ENCODE results near the gene USH1C.

The USH1C gene

DNA sequence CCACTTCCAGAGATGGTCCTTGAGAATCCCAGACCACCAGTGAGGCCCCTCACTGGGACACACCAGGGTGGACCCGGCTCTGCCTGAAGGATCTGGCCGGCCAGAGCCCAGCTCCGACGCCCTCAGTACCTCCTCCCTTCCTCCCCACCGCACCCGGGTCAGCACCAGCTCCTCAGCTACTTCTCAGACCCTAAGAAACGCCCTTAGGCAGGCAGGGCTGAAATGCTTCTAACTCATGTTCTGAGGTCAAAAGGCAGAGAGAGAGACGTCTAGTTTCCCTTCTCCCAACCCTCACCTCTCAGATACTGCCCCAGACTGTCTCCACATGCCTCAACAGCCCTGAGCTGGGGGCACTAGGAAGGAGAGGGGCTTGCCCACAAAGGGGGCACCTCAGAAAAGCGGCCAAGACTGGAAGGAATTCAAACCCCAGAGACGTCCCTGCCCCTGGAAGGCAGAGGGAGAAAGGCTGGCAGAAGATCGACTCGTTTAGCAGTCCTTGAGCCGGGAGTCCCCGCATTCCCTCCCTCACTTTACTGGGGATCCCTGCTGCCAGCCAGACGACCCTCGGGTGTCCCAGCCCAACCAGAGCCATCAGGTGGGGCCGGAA, 539 bp downstream of the USH1C start:
- DNase-seq = no peak

DNA sequence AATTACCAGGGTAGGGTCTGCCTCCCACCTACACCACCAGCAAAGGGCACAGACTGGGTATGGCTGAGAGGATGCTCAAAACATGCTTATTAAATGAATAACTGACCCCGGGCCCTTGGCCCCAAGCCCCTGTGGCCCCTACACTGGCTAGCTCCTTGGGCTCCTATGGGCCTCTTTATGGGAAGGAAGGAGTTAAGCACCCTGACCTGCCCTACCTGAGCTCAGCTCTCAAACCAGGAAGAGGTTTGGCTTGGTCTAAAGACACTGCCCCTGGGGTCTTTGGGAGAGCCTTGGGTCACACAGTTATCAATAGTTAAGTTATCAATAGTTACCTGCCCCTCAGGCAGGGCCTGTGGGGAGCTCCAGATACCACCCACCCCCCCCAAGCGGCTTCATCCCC, 1.2 kb downstream of the USH1C start:
- DNase-seq = no peak

DNA sequence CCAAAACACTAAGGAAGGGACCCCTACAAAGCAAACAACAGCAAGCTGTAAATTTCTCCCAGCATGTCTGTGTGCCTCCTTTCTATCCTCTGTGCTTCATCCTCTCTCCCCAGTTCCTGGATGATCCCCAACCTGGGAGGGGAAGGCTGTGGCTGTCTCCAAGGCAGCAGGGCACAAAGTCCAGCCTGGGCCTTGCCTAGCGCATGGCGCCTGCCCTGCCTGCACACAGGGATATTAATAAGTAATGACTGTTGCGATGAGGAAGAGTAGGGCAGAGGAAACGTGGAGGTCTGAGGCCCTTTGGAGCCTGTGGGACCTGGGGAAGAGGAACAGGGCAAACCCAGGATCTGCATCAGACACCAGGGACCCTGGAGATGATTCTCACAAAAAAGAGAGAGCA, 2.0 kb downstream of the USH1C start:
- DNase-seq = no peak

DNA sequence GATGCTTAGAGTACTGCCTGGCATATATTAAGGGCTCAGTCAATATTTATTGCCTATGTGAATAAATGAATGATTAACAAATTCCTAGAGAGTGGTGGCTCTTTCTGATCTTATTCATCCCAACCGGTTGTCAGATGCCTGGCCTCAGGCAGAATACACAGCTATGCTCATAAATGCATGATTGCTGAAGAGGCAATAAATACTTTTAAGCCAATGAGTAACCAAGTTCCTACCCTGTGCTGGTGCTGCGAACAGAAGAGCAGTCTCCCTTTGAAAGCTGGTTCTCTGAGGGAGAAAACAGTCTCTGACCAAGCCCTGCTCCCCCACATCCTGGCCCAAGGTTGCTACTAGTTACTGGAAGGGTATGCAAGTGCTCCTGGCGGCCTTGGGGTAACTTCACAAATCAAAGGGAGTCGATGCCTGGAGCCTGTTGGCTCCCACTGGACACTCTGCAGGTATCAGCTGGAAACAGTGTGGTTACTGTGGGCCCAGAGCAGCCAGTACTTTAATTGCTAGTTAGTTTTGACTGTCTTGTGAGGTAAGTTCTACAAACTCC, 2.8 kb downstream of the USH1C start:
- DNase-seq = no peak

DNA sequence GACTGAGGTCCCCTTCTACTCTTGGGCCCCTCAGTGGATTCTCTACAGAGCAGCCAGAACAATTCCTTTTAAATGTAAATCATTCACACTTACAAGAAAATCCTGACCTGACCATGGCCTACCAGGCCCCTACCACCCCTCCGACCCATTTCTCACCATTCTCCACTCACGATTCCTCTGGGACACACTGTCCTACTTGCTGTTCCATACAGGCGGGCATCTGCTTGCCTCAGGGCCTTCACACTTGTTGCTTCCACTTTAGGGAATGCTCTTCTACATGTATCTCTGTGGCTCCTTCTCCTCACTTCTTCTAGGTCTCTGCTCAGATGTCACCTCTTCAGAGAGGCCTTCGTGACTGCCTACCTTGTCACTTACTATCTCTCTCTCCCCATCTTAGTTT, 3.4 kb downstream of the USH1C start:
- no peak for DNase-seq

DNA sequence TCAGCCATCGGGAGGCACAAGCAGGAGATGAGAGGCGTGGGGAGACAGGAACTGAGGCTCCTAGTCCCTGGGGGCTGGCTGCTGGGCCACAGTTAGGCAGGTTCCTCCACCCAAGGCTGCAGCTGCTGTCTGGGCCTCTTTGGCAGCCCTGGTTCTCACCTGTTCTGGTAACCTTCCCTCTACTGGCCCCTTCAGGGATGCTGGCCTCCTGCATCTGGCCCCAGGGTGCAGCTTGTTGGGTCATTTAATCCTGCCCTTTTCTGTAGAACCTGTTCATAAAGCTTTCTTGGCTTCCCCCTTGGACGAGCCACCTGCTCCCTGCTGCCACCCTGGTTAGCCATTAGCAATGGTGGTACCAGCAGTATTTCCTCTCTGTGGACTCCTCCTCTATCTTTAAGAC, 5.5 kb downstream of the USH1C start:
- DNase-seq = no peak

DNA sequence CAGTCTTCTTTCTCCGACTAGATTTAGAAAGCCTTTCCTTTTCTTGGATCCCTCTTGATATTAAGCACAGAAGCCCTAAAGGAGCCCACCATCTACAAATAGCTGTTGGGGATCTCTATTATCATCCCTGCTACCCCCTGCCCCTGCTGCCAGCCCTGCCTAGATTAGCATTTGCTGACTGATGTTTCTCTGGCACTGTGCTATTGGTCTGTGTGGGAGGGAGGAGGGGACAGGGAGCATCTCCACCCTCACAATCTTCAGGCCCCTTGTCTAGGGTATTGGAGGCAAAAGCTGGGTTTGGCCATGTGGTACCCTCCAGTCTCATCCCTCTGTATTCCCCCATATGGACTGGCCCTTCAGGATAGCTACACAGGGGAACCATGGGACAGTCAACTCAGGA, 6.2 kb downstream of the USH1C start:
- DNase-seq = no peak

DNA sequence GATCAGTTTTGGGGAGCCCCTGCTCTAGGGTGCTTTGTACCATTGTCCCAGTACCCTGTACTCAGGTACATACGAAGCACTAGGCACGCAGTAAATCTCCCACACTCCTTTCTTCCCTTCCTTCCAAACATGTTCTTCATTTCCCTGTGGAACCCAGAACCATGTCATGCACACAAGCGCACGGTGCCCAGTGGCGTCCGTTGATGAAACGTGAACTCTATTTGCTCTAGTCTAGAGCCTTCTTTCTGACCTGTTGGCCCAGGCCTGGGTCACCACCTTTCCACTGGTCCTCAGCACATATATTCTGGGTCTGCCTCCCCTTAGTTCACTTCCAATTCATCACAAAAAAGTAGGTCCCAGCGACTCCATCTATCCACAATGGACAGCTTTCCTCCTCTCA, 7.0 kb downstream of the USH1C start:
- no peak for DNase-seq

DNA sequence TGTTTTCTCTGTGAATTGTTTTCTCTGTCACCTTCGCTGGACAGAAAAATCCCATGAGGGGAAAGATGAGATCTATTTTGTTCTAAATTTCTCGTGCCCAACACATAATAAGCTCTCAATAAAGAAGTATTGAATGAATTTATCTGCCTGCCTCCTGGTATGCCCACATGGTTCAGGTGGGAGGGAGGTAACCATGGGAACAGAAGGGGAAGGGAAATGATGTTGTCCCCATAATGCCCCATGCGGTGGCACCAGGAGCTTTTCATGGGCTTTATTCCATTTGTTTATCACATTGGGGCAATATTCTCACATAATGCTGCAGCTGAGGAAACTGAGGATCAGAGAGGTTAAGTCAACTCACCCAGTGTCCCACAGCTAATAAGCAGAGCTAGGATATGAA, 8.7 kb downstream of the USH1C start:
- DNase-seq = no peak

DNA sequence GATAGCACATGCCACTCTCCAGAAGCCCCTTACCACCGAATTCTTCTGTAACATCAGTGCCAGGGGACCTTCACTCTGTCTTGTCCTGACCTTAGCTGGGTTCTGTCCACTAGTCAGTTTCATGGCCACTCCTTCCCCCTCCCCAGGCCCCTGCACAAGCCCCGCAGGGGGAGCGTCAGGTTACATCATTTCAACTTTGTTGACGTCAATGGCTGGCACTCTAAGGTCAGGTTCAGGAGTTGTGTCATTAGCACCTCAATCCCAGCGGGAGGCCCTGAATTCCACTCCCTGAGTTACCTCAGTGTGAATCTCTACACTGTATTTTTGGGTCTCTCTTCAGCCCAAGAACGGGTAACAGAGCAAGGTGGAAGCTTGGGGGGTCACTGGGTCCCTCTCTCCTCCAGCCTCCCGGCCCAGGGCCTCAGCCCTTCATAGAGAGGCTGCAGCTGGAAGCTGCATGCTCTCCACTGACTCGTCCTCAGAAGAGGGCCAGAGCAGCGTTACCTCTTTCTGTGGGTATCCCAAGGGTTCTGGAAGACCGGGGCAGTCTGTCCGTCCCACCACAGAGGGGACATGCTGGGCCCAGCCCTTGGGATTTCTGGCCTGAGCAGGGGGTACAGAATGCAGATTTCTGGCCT, 10.3 kb downstream of the USH1C start:
- DNase-seq = no peak

DNA sequence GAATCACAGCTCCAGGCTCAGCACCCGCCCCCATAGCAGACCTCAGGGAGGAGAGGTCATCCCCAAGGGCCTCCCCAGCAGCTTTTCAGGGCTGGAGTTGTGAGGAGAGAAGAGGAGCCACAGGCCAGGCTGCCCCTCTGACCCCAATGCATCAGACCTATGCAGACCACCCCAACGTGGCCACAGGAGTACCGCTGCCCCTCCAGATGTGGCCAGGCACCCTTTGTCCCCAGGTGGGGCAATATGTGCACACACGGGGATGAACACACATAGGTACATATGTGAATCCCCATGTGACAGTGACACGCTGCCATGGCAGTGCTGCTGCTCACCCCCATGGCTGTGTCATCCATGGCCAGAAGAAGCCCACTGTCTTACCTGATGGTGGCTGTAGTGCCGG, 10.9 kb downstream of the USH1C start:
- DNase-seq = no peak

DNA sequence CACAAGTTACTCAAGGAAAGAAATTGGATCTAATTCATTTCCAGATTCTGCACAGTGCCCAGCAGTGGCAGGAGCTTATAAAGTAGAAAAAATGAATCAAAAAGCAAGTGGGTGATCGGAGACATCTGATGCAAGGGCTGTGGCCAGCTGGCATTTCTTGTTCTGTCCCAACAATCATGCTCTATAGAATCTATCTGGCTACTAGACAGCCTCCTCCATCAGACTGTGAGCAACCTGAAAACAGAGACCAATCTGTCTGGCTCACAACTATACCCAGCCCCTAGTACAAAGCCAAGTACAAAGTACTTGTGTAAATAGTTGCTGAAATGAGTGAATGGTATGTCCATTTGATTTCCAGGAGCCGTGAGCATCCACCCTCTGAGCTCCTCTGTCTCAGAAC, 11.4 kb downstream of the USH1C start:
- DNase-seq = no peak

DNA sequence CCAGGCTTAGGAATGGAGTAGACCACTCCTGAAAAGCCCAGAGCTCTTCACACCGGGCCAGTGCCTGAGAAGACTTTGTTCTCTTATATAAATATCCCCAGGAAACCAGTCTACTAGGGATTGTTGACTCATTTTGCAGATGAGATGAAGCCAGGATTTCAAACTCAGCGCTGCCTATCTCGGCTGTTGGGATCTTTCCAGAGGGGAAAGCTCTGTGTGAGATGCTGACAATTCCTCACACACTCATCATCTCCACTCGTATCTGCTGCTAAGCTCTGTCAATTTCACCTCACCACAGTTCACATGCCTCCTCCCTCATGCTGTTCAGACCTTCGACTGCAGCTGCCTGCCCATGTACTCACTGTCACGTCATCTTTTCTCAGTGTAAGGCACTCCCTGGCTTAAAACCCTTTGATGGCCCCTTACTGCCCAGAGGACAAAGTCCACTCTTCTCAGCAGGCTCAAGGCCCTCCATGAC, 12.5 kb downstream of the USH1C start:
- no peak for DNase-seq

DNA sequence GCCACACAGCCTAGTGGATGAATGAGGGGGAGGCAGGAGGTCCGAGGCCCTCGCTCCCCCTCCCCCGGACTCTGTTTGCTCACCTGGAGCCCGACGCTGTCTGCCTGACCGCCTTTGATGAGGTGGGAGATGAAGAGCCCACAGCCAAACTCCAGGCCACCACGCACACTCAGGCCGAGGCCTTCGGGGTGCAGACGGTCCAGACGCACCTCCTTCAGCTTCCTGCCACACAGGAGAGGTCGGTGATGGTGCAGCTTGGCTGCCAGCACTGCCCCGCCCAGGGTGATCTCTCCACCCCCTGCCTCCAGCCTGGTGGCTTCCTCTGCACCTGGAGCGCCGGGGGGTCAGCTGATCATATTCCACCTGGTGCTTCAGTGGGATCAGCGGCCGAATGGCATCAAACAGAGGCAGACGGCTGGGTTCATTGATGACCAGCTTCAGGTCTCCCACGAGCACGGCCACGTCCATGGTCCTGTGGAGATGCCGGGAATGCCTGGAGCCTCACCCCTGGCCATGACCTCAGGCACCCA, 13.1 kb downstream of the USH1C start:
- no peak for DNase-seq

DNA sequence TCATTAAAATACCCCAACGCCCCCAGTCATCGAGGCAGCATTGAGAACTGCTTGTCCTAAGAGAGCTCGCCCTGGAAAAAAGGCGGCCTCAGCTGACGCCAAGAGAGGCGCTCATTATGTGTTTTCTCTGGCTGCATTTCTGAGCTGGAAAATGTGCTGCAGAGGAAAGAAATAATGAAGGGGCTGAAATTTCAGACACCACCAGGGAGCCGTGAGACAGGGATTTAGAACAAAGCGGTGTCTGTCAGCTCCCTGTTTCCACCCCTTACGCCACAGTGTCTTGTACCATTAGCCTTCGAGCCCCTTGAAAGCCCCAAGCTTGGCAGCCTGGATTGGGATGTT, 14.4 kb downstream of the USH1C start:
- no peak for DNase-seq

DNA sequence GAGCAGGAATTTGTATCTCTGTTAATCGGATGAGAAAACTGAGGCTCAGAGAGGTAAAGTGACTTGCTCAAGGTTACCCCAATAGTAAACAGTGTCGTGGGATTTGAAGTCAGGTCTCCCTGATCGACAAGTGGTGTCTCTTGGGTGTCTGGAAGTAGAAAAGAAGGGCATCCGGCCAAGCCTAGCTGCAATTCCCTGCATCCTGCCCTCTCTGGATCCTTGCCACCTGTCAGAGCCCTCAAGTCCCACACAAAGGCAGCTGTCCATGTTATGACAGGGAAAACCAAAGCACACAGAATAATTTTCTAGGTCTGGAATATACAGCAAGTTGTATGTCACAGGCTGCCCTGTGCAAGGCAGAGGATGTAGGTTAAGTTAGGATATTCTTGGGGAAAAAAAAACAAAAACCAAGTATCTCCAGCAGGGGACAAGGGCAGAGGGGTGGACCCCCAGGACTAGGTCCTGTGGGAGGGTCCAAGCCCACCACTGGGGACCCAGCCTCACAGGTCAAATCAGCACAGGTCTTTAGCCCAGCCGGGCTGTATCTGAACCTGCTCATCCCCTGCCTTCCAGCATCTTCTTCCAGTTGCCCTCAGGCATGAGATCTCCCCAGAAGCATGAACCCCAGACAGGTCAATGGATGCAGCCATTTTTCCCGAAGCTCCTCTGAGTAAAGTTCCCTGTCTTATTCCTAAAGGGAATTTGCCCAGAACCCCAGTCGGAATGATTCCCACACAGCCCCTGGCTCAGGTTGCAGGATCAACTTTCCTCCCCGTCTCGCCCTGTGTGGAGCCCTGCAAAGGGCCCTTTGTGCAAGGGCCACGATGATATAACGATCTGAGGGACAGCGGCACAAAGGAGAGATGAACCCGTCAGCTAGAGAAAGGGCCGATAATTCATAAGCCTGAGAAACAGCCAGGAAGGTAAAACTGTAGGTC, 15.0 kb downstream of the USH1C start:
- no peak for DNase-seq

DNA sequence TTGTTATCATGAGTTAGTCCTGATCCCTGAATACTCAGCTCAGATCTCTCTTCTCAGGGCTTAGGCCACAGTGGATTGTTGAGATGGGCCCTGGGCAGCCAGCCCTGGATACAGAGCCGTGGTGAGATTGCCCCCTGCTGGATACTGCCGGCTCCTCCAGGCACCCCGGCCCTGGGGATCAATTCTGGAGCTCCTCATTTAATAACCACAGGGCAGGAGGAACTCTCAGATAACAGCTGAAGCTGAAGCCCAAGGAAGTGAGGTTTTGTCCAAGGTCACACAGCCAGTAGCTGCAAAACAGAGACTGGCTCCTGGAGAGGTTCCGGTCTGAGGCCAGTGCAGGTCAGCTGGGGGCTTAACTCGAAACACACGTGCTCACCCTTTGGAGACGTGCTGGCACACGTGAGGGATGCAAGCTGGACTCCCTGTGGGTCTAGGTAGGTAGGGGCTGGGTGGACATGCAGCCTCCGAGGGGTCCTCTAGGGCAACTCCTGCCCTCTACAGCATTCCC, 16.0 kb downstream of the USH1C start:
- peak; percentile 76 for DNase-seq

DNA sequence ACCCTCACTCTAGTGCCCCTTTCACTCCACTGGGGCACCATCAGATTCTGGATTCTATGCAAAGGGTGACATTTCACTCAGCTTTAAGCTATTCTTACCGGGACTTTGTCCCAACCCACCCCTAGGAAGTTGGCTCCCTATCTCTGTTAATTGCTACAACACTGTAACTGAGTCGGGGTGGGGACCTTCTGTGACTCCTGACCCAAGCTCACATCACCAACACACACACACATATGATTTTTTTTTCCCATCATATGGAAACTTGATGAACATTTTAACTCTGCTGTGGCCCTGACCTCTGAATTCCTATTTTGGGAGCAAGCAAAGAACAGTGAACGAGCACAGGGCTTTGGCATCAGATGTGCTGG, 16.6 kb downstream of the USH1C start:
- DNase-seq = no peak

DNA sequence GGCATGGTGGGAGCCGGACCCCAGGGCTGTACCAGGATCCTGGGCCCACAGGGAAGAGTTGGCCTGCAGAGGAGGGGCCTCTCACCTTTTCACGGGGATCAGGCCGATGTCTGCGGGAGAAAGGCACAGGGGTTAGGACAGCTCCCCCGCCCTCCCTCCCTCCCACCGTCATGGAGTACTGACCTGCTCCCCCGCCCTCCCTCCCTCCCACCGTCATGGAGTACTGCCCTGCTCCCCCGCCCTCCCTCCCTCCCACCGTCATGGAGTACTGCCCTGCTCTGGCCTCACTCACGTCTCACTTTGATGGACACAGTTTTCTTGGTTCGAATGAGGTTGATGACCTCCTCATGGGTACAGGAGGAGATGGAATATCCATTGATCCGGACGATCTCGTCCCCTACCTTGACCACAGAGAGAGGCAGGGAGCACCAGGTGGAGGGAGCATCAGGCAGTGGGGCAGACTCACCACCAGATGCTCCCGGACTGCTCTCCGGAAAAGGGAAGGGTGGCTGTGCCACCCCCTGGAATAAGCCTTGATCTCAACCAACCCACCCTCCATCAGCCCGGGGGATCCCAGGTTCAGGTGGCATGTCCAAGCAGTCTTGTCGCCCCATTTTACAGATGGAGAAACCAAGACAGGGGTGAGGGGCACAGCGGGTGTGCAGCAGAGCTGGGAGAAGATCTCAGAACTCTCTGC, 17.1 kb downstream of the USH1C start:
- no peak for DNase-seq

DNA sequence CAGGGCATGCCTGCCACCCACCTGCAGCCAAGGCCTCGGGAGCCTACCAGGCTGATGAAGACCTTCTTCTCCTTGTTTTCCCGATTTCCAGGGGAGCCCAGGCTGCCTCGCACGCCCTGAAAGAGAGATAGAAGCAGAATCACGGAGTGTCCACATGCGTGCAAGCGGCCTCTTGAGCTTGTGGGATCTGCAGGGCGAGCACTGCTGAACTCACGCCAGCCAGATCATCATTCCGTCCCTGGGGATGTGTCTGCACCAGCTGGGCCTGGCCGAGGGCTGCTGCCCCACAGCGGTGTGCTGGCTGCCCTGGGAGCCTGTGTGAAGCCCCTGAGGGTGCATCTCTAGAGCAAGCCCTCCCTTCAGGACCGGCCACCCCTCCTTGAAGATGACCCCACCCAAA, 17.9 kb downstream of the USH1C start:
- DNase-seq = no peak

DNA sequence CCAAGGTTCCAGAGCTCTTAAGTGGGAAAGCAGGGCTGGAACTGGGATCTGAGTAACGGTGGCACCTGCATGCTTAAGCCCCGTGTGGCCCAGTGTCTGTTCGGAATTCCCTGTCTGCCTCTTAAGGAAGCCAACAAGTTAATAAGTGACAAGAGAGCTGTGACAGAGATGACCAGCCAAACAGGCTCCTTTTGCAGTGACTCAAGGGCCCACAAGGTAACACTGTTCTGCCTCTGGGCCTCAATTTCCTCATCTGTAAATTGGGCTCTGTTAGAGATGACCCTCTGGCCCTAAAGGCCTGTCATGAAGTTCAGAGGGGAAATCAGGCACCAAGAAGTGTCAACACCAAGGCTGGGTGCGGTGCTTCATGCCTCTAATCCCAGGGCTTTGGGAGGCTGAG, 18.6 kb downstream of the USH1C start:
- DNase-seq = no peak

DNA sequence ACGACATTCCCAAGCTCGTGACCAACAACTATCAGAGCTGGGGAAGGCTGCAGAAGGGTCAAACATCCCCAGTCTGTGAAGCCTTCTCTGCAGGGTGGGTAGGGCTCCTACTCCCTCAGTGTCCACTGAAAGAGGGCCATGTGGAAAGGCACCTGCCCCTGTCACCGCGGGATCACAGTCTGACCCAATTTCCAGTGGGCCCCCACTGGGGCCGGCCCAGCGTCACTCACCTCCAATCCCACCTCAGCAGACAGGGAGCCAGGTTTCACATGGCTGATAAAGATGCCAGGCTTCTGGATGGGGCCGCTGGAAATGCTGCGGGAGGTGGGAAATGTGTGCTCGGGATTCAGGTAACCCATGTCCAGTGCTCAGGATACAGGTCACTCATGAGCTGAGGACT, 20.0 kb downstream of the USH1C start:
- no peak for DNase-seq

DNA sequence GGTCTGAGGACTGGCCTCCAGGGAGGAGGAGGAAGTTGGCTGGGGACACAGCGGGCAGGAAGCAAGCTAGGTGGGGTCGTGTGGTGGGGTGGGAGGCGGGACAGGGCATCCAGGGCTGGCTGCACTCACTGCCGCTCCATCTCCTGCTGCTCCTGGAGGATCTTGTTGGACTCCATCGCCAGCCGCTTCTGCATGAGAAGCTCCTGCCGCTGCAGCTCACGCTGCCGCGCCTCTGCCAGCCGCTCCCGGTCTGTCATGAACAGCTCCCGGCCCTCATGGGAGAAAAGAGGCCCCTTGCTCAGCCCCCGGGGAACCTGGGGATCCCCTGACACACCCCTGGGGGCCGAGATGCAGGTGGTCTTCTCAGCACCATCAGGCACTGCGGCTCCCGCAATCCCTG, 21.6 kb downstream of the USH1C start:
- no peak for DNase-seq

Measured in activated CD8-positive, alpha-beta memory T cell treated with anti-CD3 and anti-CD28 coated beads, Interleukin-2, amount 50 U/mL, for 48 hours (primary cell).